Measurements from ENCODE around the gene STK32B.

STK32B gene

GRCh38 chr4:5133201-5133600 lies 81.9 kb downstream of the STK32B start:
- no peak for TF ChIP-seq CTCF (IDR thresholded peaks at IDR 0.05)
- H3K9me3 ChIP-seq, result peaks cover 0 to 3% (median 0%) of the 10 kb centered on the region in 3 donors
- no peaks in the 10 kb centered on the region for H3K36me3 ChIP-seq
- intact Hi-C loops (cut with DNase I; ENCODE audit: low total_unique reads), result loop anchor here (10.0 kb wide), 1 partner anchor 148 kb away; no protein-coding TSS in a partner anchor
- H3K27me3 ChIP-seq, result no peaks in the 10 kb centered on the region
- DNase-seq, result no peak
- H3K27ac ChIP-seq, result no peak overlapping the region
- no peaks in the 10 kb centered on the region for H3K4me1 ChIP-seq
- H3K4me3 ChIP-seq, result no peak overlapping the region

- intact Hi-C loops (cut with DNase I; ENCODE audit: low total_unique reads), result loop anchor here (10.0 kb wide), 1 partner anchor 149 kb away; no protein-coding TSS in a partner anchor
- Histone ChIP-seq H3K36me3 (no peaks in the 10 kb centered on the region), H3K4me1 (no peaks in the 10 kb centered on the region), H3K27me3 (no peaks in the 10 kb centered on the region), H3K27ac (no peak overlapping the region), H3K9me3 (peaks cover 0 to 3% (median 0%) of the 10 kb centered on the region in 3 donors), H3K4me3 (no peak overlapping the region)
- TF ChIP-seq CTCF (IDR thresholded peaks at IDR 0.05), result no peak
- no peak for DNase-seq
These were observed 82.8 kb downstream of the STK32B start for GRCh38 chr4:5133933-5134594.

- H3K4me1 ChIP-seq, result no peaks in the 10 kb centered on the region
- H3K4me3 ChIP-seq, result no peak overlapping the region
- H3K27ac ChIP-seq, result no peak overlapping the region
- no peaks in the 10 kb centered on the region for H3K36me3 ChIP-seq
- no peak for DNase-seq
- no peak for TF ChIP-seq CTCF (IDR thresholded peaks at IDR 0.05)
- intact Hi-C loops (cut with DNase I; ENCODE audit: low total_unique reads), result loop anchor here (10.0 kb wide), 1 partner anchor 150 kb away; no protein-coding TSS in a partner anchor
- peaks cover 0 to 3% (median 0%) of the 10 kb centered on the region in 3 donors for H3K9me3 ChIP-seq
- H3K27me3 ChIP-seq, result no peaks in the 10 kb centered on the region
These were observed 83.3 kb downstream of the STK32B start for GRCh38 chr4:5134620-5135019.

- H3K4me3 ChIP-seq, result no peak overlapping the region
- intact Hi-C loops (cut with DNase I; ENCODE audit: low total_unique reads), result loop anchor here (10.0 kb wide), 1 partner anchor 152 kb away; no protein-coding TSS in a partner anchor
- no peaks in the 10 kb centered on the region for H3K4me1 ChIP-seq
- no peaks in the 10 kb centered on the region for H3K27me3 ChIP-seq
- no peaks in the 10 kb centered on the region for H3K36me3 ChIP-seq
- no peak overlapping the region for H3K27ac ChIP-seq
- no peaks in the 10 kb centered on the region for H3K9me3 ChIP-seq
- no peak for DNase-seq
- TF ChIP-seq CTCF (IDR thresholded peaks at IDR 0.05), result no peak
These were observed 85.9 kb downstream of the STK32B start for GRCh38 chr4:5137226-5137625.

GRCh38 chr4:5137927-5138326 lies 86.6 kb downstream of the STK32B start:
- H3K36me3 ChIP-seq, result no peaks in the 10 kb centered on the region
- no peak for TF ChIP-seq CTCF (IDR thresholded peaks at IDR 0.05)
- H3K27me3 ChIP-seq, result no peaks in the 10 kb centered on the region
- H3K4me3 ChIP-seq, result no peak overlapping the region
- intact Hi-C loops (cut with DNase I; ENCODE audit: low total_unique reads), result loop anchor here (10.0 kb wide), 1 partner anchor 153 kb away; no protein-coding TSS in a partner anchor
- no peak overlapping the region for H3K27ac ChIP-seq
- no peak for DNase-seq
- H3K9me3 ChIP-seq, result no peaks in the 10 kb centered on the region
- H3K4me1 ChIP-seq, result no peaks in the 10 kb centered on the region
